ENCODE measurements around the gene BTBD16. TPM values are rescaled to one million over a fixed set of nuclear protein-coding genes. Genes with fewer than 3 reads are reported as not detected.

Gene BTBD16
- total and polyA plus RNA-seq, 2 donors (not counting 3 experiments of a cell fraction or from before 2014, with no cell fraction given) = 0.04 TPM; not detected in 1

DNA sequence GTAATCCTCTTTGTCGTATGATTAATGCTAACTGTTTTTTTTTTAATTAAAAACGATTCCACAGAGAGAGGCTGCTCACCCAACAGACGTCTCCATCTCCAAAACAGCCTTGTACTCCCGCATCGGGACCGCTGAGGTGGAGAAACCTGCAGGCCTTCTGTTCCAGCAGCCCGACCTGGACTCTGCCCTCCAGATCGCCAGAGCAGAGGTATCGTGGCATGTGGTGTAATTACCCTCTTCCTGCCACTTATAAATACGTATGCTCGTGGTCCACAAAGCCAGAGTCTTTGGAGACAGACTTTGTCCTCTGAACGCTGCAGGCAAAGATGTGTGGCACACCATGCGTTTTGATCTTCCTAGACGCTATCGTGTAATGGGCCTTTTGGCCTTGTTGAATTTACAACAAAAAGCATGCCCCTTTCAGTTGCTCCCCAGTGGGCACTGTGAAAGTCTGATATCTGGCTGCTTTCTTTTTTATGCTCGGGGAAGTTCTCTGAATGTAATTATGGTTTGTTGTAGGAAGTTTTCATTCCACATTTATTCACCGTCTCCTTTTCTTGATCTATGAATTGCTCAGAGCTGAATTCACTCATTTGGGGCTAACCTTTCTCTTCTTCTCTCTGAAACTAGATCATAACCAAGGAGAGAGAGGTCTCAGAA lies 33.6 kb upstream of the BTBD16 start:
- no peak for FAIRE-seq
- no peaks in the 10 kb centered on the region for H3K4me1 ChIP-seq (ENCODE audit: control insufficient read depth, extremely low read depth, insufficient read depth, low read length)

GRCh38 chr10:122239578-122240257 lies 31.4 kb upstream of the BTBD16 start:
- intact Hi-C loops (cut with micrococcal nuclease) = no loop called here
- no peaks in the 10 kb centered on the region for H3K4me1 ChIP-seq (ENCODE audit: control insufficient read depth, extremely low read depth, insufficient read depth, low read length)
- H3K4me2 ChIP-seq (ENCODE audit: insufficient read depth, low read length) = no peak overlapping the region
- ChIA-PET POLR2A (no interaction called here), CTCF (interaction anchor here (1.1 to 1.3 kb wide), 2 partner anchors 28 to 97 kb away, joined by 3 to 4 read pairs; no protein-coding TSS in a partner anchor)
- H3K79me2 ChIP-seq (ENCODE audit: control insufficient read depth, insufficient read depth, low read length) = no peaks in the 10 kb centered on the region
- TF ChIP-seq MAX (IDR thresholded peaks at IDR 0.05; ENCODE audit: insufficient read depth, insufficient read length) = no peak
- TF ChIP-seq GATA2 (IDR thresholded peaks at IDR 0.05; ENCODE audit: insufficient read depth, insufficient read length, low read depth, low read length) = no peak
- no peak for TF ChIP-seq MYC (IDR thresholded peaks at IDR 0.05; ENCODE audit: low read depth, low read length)
- no peak for TF ChIP-seq CTCF (IDR thresholded peaks at IDR 0.05; ENCODE audit: extremely low read depth in 1 of 2, insufficient read depth in 1 of 2, low read depth in 1 of 2, low read length in 2 of 2)
- TF ChIP-seq EZH2 (IDR thresholded peaks at IDR 0.05; ENCODE audit: borderline replicate concordance, low read depth, low read length, severe bottlenecking) = no peak
- TF ChIP-seq POLR2A (IDR thresholded peaks at IDR 0.05; ENCODE audit: low read depth, low read length) = no peak
- TF ChIP-seq POLR2AphosphoS5 (IDR thresholded peaks at IDR 0.05; ENCODE audit: insufficient read depth, low read depth, low read length) = no peak
- TF ChIP-seq JUN (IDR thresholded peaks at IDR 0.05; ENCODE audit: borderline replicate concordance, insufficient read depth, insufficient read length, low read depth) = no peak
- no peak for TF ChIP-seq FOS (IDR thresholded peaks at IDR 0.05; ENCODE audit: borderline replicate concordance, insufficient read depth, low read length)
- no peaks in the 10 kb centered on the region for H3K9me1 ChIP-seq (replicated peaks; ENCODE audit: control insufficient read depth, extremely low read depth, insufficient read depth, low read length)
- no peak overlapping the region for H3K27ac ChIP-seq (ENCODE audit: insufficient read depth, low read depth, low read length)
- no TSS peak for BruUV-seq (replicated peaks)
- no peak for FAIRE-seq
- H3K9ac ChIP-seq (replicated peaks; ENCODE audit: extremely low read depth, insufficient read depth, low read length) = no peak overlapping the region
- dilution Hi-C loops (cut with MboI; ENCODE audit: extremely low pct_ligation_motif_present, low sequenced_read_pairs) = no loop called here
- no peaks in the 10 kb centered on the region for H4K20me1 ChIP-seq (replicated peaks; ENCODE audit: control insufficient read depth, extremely low read depth, insufficient read depth, low read length)
- no peaks in the 10 kb centered on the region for H3K9me3 ChIP-seq (replicated peaks; ENCODE audit: control insufficient read depth, insufficient read depth, low read length)
- H3K36me3 ChIP-seq (ENCODE audit: control insufficient read depth in 2 of 2, extremely low read depth in 1 of 2, insufficient read depth in 2 of 2, low read length in 2 of 2) = peaks cover 3 to 10% of the 10 kb centered on the region in 2 experiments
- H3K27me3 ChIP-seq (ENCODE audit: control insufficient read depth in 2 of 2, insufficient read depth in 2 of 2, low read length in 2 of 2) = no peaks in the 10 kb centered on the region
- DNase-seq (ENCODE audit: low read depth, low spot score) = no peak
- H2AFZ ChIP-seq (ENCODE audit: low read depth, low read length) = no peak overlapping the region
- H3K4me3 ChIP-seq (replicated peaks in 1 of 3; ENCODE audit: insufficient read depth in 1 of 3, low read depth in 1 of 3, low read length in 3 of 3) = no peak overlapping the region

More for the DNA sequence above, 33.6 kb upstream of the BTBD16 start:
- Histone ChIP-seq H3K36me3 (ENCODE audit: control insufficient read depth in 2 of 2, extremely low read depth in 1 of 2, insufficient read depth in 2 of 2, low read length in 2 of 2) (peaks cover 0 to 10% of the 10 kb centered on the region in 2 experiments), H3K4me3 (replicated peaks in 1 of 3; ENCODE audit: insufficient read depth in 1 of 3, low read depth in 1 of 3, low read length in 3 of 3) (no peak overlapping the region), H3K9ac (replicated peaks; ENCODE audit: extremely low read depth, insufficient read depth, low read length) (no peak overlapping the region), H2AFZ (ENCODE audit: low read depth, low read length) (no peak overlapping the region), H3K27ac (ENCODE audit: insufficient read depth, low read depth, low read length) (no peak overlapping the region), H3K9me1 (replicated peaks; ENCODE audit: control insufficient read depth, extremely low read depth, insufficient read depth, low read length) (no peaks in the 10 kb centered on the region), H3K4me2 (ENCODE audit: insufficient read depth, low read length) (no peak overlapping the region), H4K20me1 (replicated peaks; ENCODE audit: control insufficient read depth, extremely low read depth, insufficient read depth, low read length) (no peaks in the 10 kb centered on the region), H3K27me3 (ENCODE audit: control insufficient read depth in 2 of 2, insufficient read depth in 2 of 2, low read length in 2 of 2) (no peaks in the 10 kb centered on the region), H3K79me2 (ENCODE audit: control insufficient read depth, insufficient read depth, low read length) (no peaks in the 10 kb centered on the region), H3K9me3 (replicated peaks; ENCODE audit: control insufficient read depth, insufficient read depth, low read length) (no peaks in the 10 kb centered on the region)
- CTCF ChIA-PET = interaction anchor here (1.0 kb wide), 1 partner anchor 30 kb away, joined by 3 read pairs; no protein-coding TSS in a partner anchor
- no TSS peak for BruUV-seq (replicated peaks)
- intact Hi-C loops (cut with micrococcal nuclease) = no loop called here
- no peak for DNase-seq (ENCODE audit: low read depth, low spot score)
- dilution Hi-C loops (cut with MboI; ENCODE audit: extremely low pct_ligation_motif_present, low sequenced_read_pairs) = no loop called here
- TF ChIP-seq POLR2AphosphoS5 (IDR thresholded peaks at IDR 0.05; ENCODE audit: insufficient read depth, low read depth, low read length) = no peak
- POLR2A ChIA-PET = no interaction called here
